ENCODE data around the gene LRRC58. TPM values are rescaled to one million over a fixed set of nuclear protein-coding genes. Genes with fewer than 3 reads are reported as not detected.

LRRC58 gene
- total RNA-seq, 6 donors from 2014 or later: 13.6 to 33.5 (median 18.6) TPM

DNA sequence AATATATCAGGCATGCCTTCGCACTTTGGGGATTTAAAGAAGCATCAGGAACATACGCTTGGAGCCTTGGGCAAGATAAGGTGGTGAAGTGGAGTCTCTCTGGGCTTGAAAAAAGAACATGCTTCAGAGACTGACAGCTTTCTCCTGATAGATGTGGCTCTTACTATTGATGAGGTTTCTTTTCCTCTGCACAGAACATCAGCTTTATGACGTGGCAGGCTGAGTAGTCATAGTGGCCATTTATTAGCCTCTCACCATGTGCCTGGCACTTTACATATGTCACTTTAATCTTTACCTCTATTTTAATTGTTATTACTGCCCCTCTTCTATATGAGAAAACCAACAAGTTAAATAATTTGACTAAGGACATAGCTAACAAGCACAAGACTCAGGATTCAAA lies 19.0 kb upstream of the LRRC58 start:
- H3K36me3 ChIP-seq: no peaks in the 10 kb centered on the region
- no peaks in the 10 kb centered on the region for H3K4me1 ChIP-seq
- no peaks in the 10 kb centered on the region for H3K27me3 ChIP-seq
- DNase-seq (no peak), ATAC-seq (ENCODE audit: low FRiP score in 2 of 2) (no peak)
- H3K4me3 ChIP-seq: no peak overlapping the region
- H3K27ac ChIP-seq: no peak overlapping the region
- 74 to 76% methylated on average over 3 of the region's 3 CpGs for WGBS, 2 donors
- no peaks in the 10 kb centered on the region for H3K9me3 ChIP-seq
- no peak for TF ChIP-seq POLR2A (IDR thresholded peaks at IDR 0.05)
- TF ChIP-seq, protein P1, sequence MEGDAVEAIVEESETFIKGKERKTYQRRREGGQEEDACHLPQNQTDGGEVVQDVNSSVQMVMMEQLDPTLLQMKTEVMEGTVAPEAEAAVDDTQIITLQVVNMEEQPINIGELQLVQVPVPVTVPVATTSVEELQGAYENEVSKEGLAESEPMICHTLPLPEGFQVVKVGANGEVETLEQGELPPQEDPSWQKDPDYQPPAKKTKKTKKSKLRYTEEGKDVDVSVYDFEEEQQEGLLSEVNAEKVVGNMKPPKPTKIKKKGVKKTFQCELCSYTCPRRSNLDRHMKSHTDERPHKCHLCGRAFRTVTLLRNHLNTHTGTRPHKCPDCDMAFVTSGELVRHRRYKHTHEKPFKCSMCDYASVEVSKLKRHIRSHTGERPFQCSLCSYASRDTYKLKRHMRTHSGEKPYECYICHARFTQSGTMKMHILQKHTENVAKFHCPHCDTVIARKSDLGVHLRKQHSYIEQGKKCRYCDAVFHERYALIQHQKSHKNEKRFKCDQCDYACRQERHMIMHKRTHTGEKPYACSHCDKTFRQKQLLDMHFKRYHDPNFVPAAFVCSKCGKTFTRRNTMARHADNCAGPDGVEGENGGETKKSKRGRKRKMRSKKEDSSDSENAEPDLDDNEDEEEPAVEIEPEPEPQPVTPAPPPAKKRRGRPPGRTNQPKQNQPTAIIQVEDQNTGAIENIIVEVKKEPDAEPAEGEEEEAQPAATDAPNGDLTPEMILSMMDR (IDR thresholded peaks at IDR 0.05): no peak
- no peak for TF ChIP-seq POLR2AphosphoS5 (IDR thresholded peaks at IDR 0.05)
- TF ChIP-seq EP300 (IDR thresholded peaks at IDR 0.05): no peak

DNA sequence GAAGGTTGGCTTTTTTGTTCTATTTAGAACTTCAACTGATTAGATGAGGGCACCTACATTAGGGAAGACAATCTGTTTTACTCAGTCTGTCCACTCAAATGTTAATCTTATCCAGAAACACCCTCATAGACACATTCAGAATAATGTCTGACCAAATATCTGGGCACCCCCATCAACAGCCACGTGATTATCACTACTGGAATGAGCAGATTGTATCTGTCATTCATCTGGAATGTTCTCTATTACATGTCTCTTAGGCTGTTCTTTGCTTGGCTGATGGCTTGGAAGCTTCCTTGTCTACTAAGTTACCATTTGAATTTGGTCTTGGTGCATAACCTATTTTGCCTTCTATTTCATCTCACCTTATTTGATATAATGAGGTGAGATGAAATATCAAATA lies 15.7 kb upstream of the LRRC58 start:
- Histone ChIP-seq H3K4me1 (no peaks in the 10 kb centered on the region), H3K27ac (no peak overlapping the region), H3K9me3 (no peaks in the 10 kb centered on the region), H3K36me3 (no peaks in the 10 kb centered on the region), H3K27me3 (no peaks in the 10 kb centered on the region), H3K4me3 (no peak overlapping the region)
- ATAC-seq (ENCODE audit: low FRiP score in 2 of 2): peak in 1 of 2 donors; percentile 28
- no peak for DNase-seq
- TF ChIP-seq POLR2A (IDR thresholded peaks at IDR 0.05) (no peak), EP300 (IDR thresholded peaks at IDR 0.05) (no peak), POLR2AphosphoS5 (IDR thresholded peaks at IDR 0.05) (no peak)
- TF ChIP-seq, protein P1 (IDR thresholded peaks at IDR 0.05): no peak
- 20 to 21% methylated on average over 1 of the region's 1 CpG for WGBS, 2 donors

DNA sequence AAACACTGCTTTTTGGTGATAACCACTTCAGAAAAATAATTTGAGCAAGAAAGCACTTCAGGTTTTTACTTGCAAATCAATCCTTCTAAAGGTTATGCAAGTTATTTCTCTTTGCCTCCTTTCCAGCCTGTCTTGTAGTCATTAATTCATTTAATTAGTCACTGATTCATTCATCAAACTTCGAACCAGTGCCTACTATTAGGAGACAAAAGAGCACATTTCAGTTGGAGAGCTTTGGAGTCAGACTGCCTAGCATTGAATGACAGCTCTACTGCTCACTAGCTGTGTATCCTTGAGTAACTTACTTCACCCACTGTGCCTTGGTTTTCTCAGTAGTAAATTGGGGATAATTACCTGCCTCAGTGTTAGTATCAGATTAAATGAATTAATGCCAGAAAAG lies 14.9 kb upstream of the LRRC58 start:
- no peak overlapping the region for H3K27ac ChIP-seq
- ATAC-seq (ENCODE audit: low FRiP score in 2 of 2) (no peak), DNase-seq (no peak)
- H3K36me3 ChIP-seq: no peaks in the 10 kb centered on the region
- 62 to 66% methylated on average over 1 of the region's 1 CpG for WGBS, 2 donors
- no peaks in the 10 kb centered on the region for H3K4me1 ChIP-seq
- no peak for TF ChIP-seq EP300 (IDR thresholded peaks at IDR 0.05)
- no peak for TF ChIP-seq POLR2A (IDR thresholded peaks at IDR 0.05)
- no peak for TF ChIP-seq POLR2AphosphoS5 (IDR thresholded peaks at IDR 0.05)
- TF ChIP-seq, protein P1 (IDR thresholded peaks at IDR 0.05): no peak
- H3K9me3 ChIP-seq: no peaks in the 10 kb centered on the region
- no peaks in the 10 kb centered on the region for H3K27me3 ChIP-seq
- H3K4me3 ChIP-seq: no peak overlapping the region

DNA sequence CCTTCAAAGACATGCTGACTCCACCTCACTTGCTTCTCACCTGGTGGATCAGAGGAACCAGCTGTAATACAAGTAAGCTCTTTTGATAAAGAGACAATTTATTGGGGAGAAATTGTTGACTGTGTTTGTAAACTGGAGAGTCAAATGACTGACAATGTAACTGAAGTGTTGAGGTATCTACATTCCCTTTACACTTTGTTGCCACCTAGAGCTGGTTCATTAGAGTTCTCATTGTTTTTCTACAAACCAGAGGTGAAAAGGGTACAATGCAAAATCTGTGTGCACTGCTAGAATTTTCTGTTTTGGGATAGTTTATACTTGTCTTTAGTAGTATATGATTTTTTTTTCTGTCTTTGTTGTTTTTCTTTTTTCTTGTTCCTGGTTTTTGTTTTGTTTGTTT lies 8.7 kb upstream of the LRRC58 start:
- no peaks in the 10 kb centered on the region for H3K4me1 ChIP-seq
- TF ChIP-seq POLR2AphosphoS5 (IDR thresholded peaks at IDR 0.05) (no peak), POLR2A (IDR thresholded peaks at IDR 0.05) (no peak), EP300 (IDR thresholded peaks at IDR 0.05) (no peak)
- TF ChIP-seq, protein P1 (IDR thresholded peaks at IDR 0.05): no peak
- no peaks in the 10 kb centered on the region for H3K36me3 ChIP-seq
- no peak overlapping the region for H3K27ac ChIP-seq
- H3K27me3 ChIP-seq: no peaks in the 10 kb centered on the region
- no peak for ATAC-seq (ENCODE audit: low FRiP score in 2 of 2)
- no peak overlapping the region for H3K4me3 ChIP-seq
- no peak for DNase-seq
- no peaks in the 10 kb centered on the region for H3K9me3 ChIP-seq

DNA sequence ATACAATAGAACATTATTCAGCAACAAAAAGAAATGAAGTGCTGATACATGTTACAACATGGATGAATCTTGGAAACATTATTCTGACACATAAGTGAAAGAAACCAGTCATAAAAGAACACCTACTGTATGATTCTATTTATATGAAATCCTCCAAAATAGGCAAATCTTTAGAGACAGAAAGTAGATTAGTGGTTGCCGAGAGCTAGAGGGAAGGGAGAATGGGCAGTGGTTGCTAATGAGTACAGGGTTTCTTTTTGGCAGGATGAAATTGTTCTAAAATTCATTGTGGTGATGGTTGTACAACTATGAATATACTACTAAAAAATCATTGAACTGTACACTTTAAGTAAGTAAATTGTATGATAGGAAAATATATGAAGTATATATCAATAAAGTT lies 6.3 kb upstream of the LRRC58 start:
- Histone ChIP-seq H3K4me3 (no peak overlapping the region), H3K36me3 (no peaks in the 10 kb centered on the region), H3K4me1 (peaks cover 0 to 5% (median 3%) of the 10 kb centered on the region in 4 donors), H3K27me3 (no peaks in the 10 kb centered on the region), H3K9me3 (no peaks in the 10 kb centered on the region), H3K27ac (no peak overlapping the region)
- 73 to 88% methylated on average over 1 of the region's 1 CpG for WGBS, 2 donors
- DNase-seq (no peak), ATAC-seq (ENCODE audit: low FRiP score in 2 of 2) (no peak)
- TF ChIP-seq POLR2A (IDR thresholded peaks at IDR 0.05) (no peak), POLR2AphosphoS5 (IDR thresholded peaks at IDR 0.05) (no peak), EP300 (IDR thresholded peaks at IDR 0.05) (no peak)
- TF ChIP-seq, protein P1 (IDR thresholded peaks at IDR 0.05): no peak

All from upper lobe of left lung (tissue), 6 donors.